HG03457 (cell line): ENCODE results near the gene NDUFB2.
"Not testable (repeated sequence)": the region's sequence is repeated elsewhere in the genome, so short reads cannot be mapped to it uniquely, and the experiment has no call there.

Experiments used
- ATAC-seq: cut with Tn5 transposase; IDR thresholded peaks from one replicate; pipeline ENCODE4 v1.9.1; 2021; ENCODE audit warnings: moderate number of reproducible peaks; ENCODE audit not compliant: unreplicated experiment

The NDUFB2 gene

DNA sequence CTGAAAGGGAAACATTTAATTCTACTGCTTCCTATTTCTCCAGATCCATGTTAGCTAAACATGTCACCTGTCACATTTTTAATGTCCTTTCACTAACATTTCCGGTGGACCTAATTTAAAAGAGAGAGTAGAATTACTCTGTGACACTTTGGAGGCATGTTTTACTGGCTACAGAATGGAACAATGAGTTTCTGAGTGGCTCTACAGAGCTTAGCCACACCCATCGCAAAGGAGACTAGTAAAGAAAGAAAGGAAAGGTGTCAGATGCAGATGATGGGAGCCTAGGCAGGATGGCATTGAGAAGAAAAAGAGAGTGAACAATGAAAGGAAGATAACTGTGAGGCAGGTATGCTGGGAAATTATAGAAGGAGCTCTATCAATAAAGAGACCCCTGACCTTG, 35.9 kb downstream of the NDUFB2 start:
- ATAC-seq: no peak

DNA sequence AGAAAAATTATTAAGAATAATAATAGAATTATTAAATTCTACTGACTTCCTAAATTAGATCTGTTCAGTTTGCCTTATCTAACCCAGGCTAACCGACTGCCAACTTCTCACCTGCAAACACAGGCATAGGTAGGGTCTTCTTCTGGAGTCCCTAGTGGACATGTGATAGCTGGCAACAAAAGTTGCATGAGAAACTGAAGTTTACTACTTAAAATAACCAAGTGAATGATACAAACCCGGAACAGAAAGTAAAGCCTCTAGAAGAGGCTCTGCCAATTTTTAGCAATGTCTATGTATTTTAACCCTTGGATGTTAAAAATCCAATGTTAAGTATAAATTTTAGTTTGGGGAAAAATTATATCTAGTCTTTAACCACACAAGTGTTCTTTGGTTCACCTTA, 37.6 kb downstream of the NDUFB2 start:
- no peak for ATAC-seq

DNA sequence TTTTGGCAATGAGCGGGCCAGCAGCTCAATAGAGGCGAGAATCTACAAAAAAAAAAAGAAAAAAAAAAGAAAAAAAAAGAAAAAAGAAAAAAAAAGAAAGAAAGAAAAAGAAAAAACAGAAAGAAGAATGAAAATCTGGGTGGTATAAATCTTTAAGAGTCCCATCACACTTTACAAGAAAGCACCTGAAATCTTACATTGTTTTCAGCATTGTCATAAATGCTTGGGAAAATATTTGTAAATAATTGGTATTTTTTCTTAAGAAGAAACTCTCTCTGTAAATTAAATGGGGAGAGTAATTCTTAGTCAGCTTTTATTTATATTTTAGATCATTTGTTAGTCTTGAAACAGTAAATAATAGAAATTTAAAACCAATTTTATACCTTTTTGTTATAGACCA, 38.2 kb downstream of the NDUFB2 start:
- no peak for ATAC-seq

DNA sequence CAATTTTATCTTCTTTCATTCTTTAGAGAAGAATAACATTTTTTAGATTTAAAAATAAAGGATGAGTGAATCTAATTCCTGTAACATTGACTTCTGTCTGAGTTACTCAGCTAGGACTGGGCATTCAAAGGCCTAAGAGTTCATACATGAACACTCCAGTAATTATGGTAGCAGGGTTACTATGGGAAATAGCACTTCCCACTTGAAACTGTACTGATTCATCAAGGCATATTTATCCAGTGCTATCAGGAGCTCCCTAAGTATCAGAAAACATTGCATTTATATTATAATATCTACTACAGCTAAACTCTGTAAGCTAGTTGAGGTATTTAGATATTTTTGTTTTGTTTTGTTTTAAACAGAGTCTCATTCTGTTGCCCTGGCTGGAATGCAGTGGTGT, 41.8 kb downstream of the NDUFB2 start:
- ATAC-seq: no peak

DNA sequence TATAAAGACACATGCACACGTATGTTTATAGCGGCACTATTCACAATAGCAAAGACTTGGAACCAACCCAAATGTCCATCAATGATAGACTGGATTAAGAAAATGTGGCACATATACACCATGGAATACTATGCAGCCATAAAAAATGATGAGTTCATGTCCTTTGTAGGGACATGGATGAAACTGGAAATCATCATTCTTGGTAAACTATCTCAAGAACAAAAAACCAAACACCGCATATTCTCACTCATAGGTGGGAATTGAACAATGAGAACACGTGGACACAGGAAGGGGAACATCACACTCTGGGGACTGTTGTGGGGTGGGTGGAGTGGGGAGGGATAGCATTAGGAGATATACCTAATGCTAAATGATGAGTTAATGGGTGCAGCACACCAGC, 46.7 kb downstream of the NDUFB2 start:
- not testable (repeated sequence) for ATAC-seq

DNA sequence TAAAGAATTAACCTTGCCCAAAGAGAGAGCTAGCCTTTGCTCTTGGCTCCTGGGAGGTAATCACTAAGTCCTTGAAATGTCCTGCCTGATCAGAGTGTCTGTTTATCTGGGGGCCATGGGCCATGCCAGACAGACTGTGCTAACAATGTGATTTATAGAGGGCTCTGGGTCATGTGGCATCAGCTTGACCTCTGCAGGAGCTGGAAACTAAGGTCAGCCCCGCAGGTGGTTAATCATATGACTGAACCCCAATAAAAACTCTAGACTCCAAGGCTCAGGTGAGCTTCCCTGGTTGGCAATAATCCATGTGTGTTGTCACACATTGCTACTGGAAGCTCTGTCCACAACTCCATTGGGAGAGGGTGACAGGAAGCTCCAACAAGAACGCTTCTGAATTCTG, 47.5 kb downstream of the NDUFB2 start:
- ATAC-seq: no peak

DNA sequence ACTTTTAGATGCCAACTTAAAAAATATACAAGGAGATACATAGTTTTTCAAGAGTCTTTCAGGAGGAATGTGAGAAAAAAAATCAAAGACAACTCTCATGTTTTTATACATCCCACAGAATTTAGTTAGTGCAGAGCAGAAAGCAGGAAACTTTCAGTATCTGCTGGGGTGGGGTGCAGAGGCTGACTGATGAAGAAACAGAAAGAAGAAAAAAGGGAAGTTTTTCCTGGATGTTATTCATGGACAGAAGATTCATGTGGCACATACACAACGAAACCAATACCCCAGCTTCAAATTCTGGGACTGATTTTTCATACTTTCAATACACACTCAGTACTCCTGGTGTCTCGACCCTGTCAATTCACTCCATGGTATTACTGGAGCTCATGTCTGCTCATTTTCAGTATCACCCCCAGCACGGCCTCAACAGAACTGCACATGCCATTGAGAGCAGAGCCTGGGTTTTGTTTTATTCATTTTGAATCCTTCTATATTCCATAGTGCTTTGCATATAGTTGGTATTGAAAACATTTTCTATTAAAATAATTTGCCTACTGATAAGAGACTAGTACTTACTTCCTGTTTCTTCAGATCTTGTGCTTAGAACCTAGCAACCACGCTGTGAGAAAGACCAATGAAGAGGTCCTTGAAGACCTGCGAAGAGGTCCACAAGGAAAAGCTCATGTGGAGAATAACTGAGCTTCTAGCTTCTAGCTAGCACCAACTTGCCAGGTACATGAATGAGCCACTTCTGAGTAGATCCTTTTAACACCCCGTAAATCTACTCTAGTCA, 49.0 kb downstream of the NDUFB2 start:
- ATAC-seq: no peak

DNA sequence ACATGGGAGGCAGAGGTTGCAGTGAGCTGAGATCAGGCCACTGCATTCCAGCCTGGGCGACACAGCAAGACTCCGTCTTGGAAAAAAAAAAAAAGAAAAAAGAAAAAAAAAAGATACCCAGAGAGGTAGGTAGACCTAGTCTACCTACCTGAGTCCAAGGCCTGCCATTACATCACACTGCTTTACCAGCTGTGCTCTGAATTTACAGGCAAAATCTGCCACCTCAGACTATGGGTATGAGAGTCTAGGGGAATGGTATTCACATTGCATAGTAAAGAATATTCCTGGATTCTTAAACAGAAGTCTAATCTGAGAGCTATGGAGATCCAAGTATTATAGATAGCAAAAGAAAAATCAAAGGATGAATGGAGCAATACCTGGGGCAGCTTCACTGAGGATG, 50.2 kb downstream of the NDUFB2 start:
- ATAC-seq: no peak

DNA sequence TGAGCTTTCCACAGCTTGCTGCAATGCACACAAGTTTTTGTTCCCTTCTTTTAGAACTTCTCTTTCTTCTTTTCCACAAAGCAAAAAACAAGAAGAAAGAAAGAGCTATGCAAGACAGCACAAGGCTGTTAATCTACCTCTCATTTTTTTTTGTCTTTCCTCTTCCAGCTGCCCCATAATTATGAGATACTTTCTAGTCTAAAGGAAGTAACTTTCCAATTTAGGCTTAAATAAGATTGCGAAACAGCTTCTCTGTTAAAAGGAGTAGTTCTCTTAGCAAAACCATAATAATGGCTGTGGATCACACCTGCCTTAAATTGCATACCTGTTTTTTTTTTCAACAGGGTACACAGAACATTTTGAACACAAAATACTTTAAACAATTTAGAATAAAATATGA, 56.0 kb downstream of the NDUFB2 start:
- ATAC-seq: no peak

DNA sequence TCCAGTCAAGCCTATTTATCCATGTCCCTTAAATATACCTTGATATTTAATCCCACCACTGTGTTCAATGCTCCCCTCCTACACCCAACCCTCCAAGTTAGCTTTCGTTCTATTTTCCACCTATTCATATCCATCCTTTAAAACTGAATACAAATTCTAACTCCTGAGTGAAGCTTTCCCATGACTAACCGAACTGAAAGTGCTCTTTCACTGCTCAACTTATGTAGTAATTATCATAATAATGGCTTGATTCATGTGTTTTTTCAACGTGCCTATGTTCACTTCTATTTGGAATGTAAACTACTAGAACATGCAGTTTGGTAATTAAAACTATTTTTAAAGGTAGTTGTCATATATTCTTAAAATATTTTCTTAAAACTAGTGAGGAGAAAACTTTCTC, 58.0 kb downstream of the NDUFB2 start:
- no peak for ATAC-seq
